BLaER1 (cell line): ENCODE results near the gene HTT-AS.

Experiments used
- H3K27ac ChIP-seq: shearing (Covaris generic); formaldehyde crosslinking; 2 replicates; pipeline ENCODE4 v1.8.1; 2022
- H3K27me3 ChIP-seq: shearing (Covaris generic); formaldehyde crosslinking; 2 replicates; pipeline ENCODE4 v1.8.1; 2022
- H3K36me3 ChIP-seq: shearing (Covaris generic); formaldehyde crosslinking; 2 replicates; pipeline ENCODE4 v1.8.1; 2022
- H3K4me1 ChIP-seq: shearing (Covaris generic); formaldehyde crosslinking; 2 replicates; pipeline ENCODE4 v1.8.1; 2022
- H3K4me2 ChIP-seq: shearing (Covaris generic); formaldehyde crosslinking; 2 replicates; pipeline ENCODE4 v1.8.1; 2022
- H3K4me3 ChIP-seq: shearing (Covaris generic); formaldehyde crosslinking; 2 replicates; pipeline ENCODE4 v1.8.1; 2022
- H3K9ac ChIP-seq: shearing (Covaris generic); formaldehyde crosslinking; 2 replicates; pipeline ENCODE4 v1.8.1; 2022
- H3K9me3 ChIP-seq: shearing (Covaris generic); formaldehyde crosslinking; 2 replicates; pipeline ENCODE4 v1.8.1; 2022
- H4K20me1 ChIP-seq: shearing (Covaris generic); formaldehyde crosslinking; 2 replicates; pipeline ENCODE4 v1.8.1; 2022
- Cebpa-rat ChIP-seq: shearing (Covaris generic); IDR thresholded peaks from 2 replicates; pipeline ENCODE4 v1.8.1; 2022

HTT-AS gene

GRCh38 chr4:3031357-3032082, 42.8 kb downstream of the HTT-AS start:
- no peak overlapping the region for H3K4me3 ChIP-seq
- no peaks in the 10 kb centered on the region for H3K9me3 ChIP-seq
- H3K4me2 ChIP-seq, result no peak overlapping the region
- no peak overlapping the region for H3K9ac ChIP-seq
- H3K36me3 ChIP-seq, result no peaks in the 10 kb centered on the region
- no peaks in the 10 kb centered on the region for H3K27me3 ChIP-seq
- no peaks in the 10 kb centered on the region for H3K4me1 ChIP-seq
- no peak overlapping the region for H3K27ac ChIP-seq
- TF ChIP-seq Cebpa-rat, result no peak
- no peaks in the 10 kb centered on the region for H4K20me1 ChIP-seq

DNA sequence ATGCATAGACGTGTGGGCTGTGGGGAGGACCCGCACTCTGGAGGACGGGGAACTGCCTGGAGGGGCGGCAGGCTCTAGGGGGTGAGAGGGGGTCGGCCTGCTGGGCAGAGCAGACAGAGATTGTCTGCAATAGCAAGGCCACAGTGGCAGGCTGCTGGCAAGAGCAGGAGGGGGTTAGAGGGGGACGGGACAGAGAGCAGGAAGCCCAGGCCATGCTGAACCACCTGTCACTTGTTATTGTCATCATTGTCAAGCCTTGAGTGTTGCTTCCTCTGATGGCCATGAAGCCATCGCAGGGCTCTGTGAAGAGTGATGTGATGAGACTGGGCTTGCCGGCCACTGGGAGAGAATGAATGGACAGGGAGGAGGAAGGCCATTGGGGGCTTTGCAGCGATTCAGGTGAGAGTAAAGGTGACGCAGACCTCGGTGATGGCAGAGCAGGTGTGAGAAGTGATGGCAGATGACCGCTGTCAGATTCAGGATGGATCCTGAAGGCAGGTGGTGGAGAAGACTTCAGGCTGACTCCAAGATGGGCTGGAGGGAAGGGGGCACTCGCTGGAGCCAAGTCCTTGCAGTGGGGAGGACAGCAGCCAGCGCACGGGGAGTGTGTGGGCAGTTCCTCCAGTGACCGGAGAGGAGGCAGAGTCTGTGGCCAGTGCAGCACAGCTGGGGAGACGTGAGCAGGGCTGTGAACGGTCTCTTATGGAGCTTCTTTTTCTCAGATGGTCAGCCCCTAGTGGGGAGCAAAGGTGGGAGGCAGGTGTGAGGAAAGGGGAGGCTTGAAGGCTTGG, 43.6 kb downstream of the HTT-AS start:
- Histone ChIP-seq H3K4me2 (no peak overlapping the region), H3K27me3 (no peaks in the 10 kb centered on the region)

DNA sequence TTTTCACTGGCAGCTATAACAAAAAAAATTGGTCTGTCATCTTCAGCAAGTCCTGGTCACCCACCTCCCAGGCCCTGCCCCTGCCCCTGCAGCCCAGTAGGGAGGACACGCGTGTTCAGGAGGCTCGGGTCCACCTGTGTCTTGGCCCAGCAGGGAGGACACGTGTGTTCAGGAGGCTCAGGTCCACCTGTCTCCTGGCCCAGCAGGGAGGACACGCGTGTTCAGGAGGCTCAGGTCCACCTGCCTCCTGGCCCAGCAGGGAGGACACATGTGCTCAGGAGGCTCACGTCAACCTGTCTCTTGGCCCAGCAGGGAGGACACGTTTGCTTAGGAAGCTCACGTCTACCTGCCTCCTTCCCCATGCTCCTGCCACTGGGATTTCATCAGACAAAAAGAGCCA, 44.9 kb downstream of the HTT-AS start:
- Histone ChIP-seq H3K9ac (no peak overlapping the region), H3K9me3 (no peaks in the 10 kb centered on the region), H3K27me3 (no peaks in the 10 kb centered on the region), H3K4me3 (no peak overlapping the region), H3K27ac (no peak overlapping the region), H3K4me1 (no peaks in the 10 kb centered on the region), H4K20me1 (no peaks in the 10 kb centered on the region), H3K36me3 (no peaks in the 10 kb centered on the region), H3K4me2 (no peak overlapping the region)
- TF ChIP-seq Cebpa-rat, result no peak

More for the DNA sequence above, 43.6 kb downstream of the HTT-AS start:
- TF ChIP-seq Cebpa-rat, result no peak
- Histone ChIP-seq H3K9ac (no peak overlapping the region), H3K36me3 (no peaks in the 10 kb centered on the region), H3K9me3 (no peaks in the 10 kb centered on the region), H4K20me1 (no peaks in the 10 kb centered on the region), H3K4me3 (no peak overlapping the region), H3K27ac (no peak overlapping the region), H3K4me1 (no peaks in the 10 kb centered on the region)

DNA sequence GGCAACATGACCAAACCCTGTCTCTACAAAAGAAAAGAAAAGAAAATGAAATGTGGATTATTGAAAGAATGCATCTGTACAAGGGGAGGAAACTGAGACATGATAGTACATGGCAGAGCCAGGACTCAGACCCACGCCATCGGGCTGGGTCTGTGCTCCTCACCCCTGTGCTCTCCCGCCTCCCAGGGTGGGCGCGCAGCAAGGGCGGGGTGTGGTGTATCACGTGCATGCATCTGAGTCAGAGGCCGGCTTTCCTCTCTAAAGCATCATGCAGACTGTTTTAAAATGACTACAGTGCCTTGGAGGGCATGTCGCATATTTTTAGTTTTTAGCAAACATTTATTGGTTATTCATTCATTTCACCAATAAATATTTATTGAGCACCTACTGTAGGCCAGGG, 47.8 kb downstream of the HTT-AS start:
- no peak overlapping the region for H3K4me3 ChIP-seq
- H4K20me1 ChIP-seq, result no peaks in the 10 kb centered on the region
- no peaks in the 10 kb centered on the region for H3K4me1 ChIP-seq
- no peaks in the 10 kb centered on the region for H3K27me3 ChIP-seq
- H3K9ac ChIP-seq, result no peak overlapping the region
- no peak for TF ChIP-seq Cebpa-rat
- H3K9me3 ChIP-seq, result no peaks in the 10 kb centered on the region
- H3K4me2 ChIP-seq, result no peak overlapping the region
- no peak overlapping the region for H3K27ac ChIP-seq
- H3K36me3 ChIP-seq, result no peaks in the 10 kb centered on the region

GRCh38 chr4:3025881-3026280, 48.5 kb downstream of the HTT-AS start:
- no peak for TF ChIP-seq Cebpa-rat
- Histone ChIP-seq H3K36me3 (no peaks in the 10 kb centered on the region), H3K9ac (no peak overlapping the region), H4K20me1 (no peaks in the 10 kb centered on the region), H3K4me2 (no peak overlapping the region), H3K9me3 (no peaks in the 10 kb centered on the region), H3K4me1 (no peaks in the 10 kb centered on the region), H3K27me3 (no peaks in the 10 kb centered on the region), H3K27ac (no peak overlapping the region), H3K4me3 (no peak overlapping the region)

GRCh38 chr4:3022651-3023050, 51.7 kb downstream of the HTT-AS start:
- H3K9me3 ChIP-seq, result no peaks in the 10 kb centered on the region
- H4K20me1 ChIP-seq, result no peaks in the 10 kb centered on the region
- no peak overlapping the region for H3K4me3 ChIP-seq
- H3K27ac ChIP-seq, result no peak overlapping the region
- TF ChIP-seq Cebpa-rat, result no peak
- no peaks in the 10 kb centered on the region for H3K36me3 ChIP-seq
- no peaks in the 10 kb centered on the region for H3K27me3 ChIP-seq
- H3K4me2 ChIP-seq, result no peak overlapping the region
- H3K4me1 ChIP-seq, result no peaks in the 10 kb centered on the region
- H3K9ac ChIP-seq, result no peak overlapping the region

DNA sequence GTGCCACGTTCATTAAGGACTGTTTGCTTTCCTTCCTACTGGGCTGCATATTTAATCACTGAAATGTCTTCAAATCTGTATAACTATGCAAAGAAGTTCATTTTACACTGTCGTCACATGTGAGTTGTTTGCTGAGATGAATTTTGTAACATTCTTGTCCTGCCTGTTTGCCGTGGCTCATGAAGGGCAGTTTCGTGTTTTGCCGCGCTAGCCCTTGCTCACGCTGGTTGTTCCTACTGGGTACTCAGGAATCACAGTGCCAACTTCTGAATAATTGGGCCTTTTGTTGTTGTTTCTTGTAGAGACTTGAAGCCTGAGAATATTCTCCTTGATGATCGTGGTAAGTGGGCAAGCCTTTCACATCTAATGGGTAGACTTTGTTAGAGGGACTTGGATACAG, 52.2 kb downstream of the HTT-AS start:
- Histone ChIP-seq H3K27ac (no peak overlapping the region), H3K4me1 (no peaks in the 10 kb centered on the region), H3K4me3 (no peak overlapping the region), H3K9ac (no peak overlapping the region), H3K27me3 (no peaks in the 10 kb centered on the region), H3K4me2 (no peak overlapping the region), H3K9me3 (no peaks in the 10 kb centered on the region), H3K36me3 (no peaks in the 10 kb centered on the region), H4K20me1 (no peaks in the 10 kb centered on the region)
- no peak for TF ChIP-seq Cebpa-rat

DNA sequence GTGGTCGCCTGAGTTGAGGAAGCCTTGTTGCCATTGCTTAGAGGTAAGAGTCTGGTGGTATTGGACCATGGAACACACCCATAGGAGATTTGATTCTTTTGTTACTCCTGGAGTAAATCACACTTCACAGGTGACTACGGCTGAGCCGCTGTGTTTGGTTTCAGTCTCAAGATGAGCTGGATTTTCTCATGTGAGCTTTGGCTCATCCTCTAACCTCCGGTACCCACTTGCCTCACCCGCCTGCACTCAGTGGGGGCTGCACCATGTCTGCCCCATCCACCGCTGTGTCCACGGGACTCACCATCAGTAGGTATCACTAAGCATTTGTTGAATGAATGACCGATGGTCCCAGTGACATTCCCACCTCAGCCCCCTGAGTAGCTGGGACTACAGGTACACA, 52.7 kb downstream of the HTT-AS start:
- H3K36me3 ChIP-seq, result no peaks in the 10 kb centered on the region
- H3K9ac ChIP-seq, result no peak overlapping the region
- H3K27me3 ChIP-seq, result no peaks in the 10 kb centered on the region
- no peak overlapping the region for H3K4me3 ChIP-seq
- no peak overlapping the region for H3K4me2 ChIP-seq
- no peak overlapping the region for H3K27ac ChIP-seq
- H3K9me3 ChIP-seq, result no peaks in the 10 kb centered on the region
- no peaks in the 10 kb centered on the region for H3K4me1 ChIP-seq
- no peaks in the 10 kb centered on the region for H4K20me1 ChIP-seq
- no peak for TF ChIP-seq Cebpa-rat

DNA sequence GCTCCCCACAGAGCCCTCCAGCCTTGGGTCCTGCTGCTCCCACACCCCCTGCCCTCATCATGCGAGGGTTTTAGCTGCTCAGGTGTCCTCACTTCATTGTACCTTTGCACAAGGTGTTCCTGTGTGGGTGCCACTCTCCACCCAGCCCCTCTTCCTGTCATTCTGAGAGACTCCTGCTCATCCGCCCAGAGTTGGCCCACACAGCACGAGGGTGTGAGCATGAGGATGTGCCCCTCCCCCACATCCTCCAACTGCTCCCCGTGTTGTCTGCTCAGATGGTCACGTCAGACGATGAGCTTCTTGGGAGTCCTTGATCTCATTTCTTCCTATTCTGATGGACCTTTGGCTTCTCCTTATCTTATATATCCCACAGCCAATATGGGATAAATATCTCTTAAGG, 53.2 kb downstream of the HTT-AS start:
- Histone ChIP-seq H4K20me1 (no peaks in the 10 kb centered on the region), H3K4me1 (no peaks in the 10 kb centered on the region), H3K36me3 (no peaks in the 10 kb centered on the region), H3K9ac (no peak overlapping the region), H3K27ac (no peak overlapping the region), H3K4me2 (no peak overlapping the region), H3K4me3 (no peak overlapping the region), H3K9me3 (no peaks in the 10 kb centered on the region), H3K27me3 (no peaks in the 10 kb centered on the region)
- TF ChIP-seq Cebpa-rat, result no peak

GRCh38 chr4:3019145-3019846, 55.0 kb downstream of the HTT-AS start:
- Histone ChIP-seq H3K9ac (no peak overlapping the region), H3K9me3 (no peaks in the 10 kb centered on the region), H3K4me3 (no peak overlapping the region), H3K27ac (no peak overlapping the region), H3K27me3 (no peaks in the 10 kb centered on the region), H3K4me1 (no peaks in the 10 kb centered on the region), H3K36me3 (no peaks in the 10 kb centered on the region), H4K20me1 (no peaks in the 10 kb centered on the region), H3K4me2 (no peak overlapping the region)
- TF ChIP-seq Cebpa-rat, result no peak
